Caco-2 (cell line): Measurements from ENCODE around the gene UNC45A. TPM values are rescaled to one million over a fixed set of nuclear protein-coding genes. Genes with fewer than 3 reads are reported as not detected.

ENCODE experiments used
- BruUV-seq: library from RNA; stranded (reverse); fragments of 400-500 nt; replicated peaks from 2 replicates; lab custom pipeline; 2021; lab: Mats Ljungman, UMichigan
- CTCF ChIA-PET: fragments of 300-600 bp; sonication (Branson Sonifier 250); formaldehyde crosslinking; loops from one replicate; lab custom pipeline; 2022; ENCODE audit warnings: antibody characterized with exemption; lab: Charles Lee
- POLR2A ChIA-PET: fragments of 300-600 bp; sonication (Branson Sonifier 250); formaldehyde crosslinking; loops from one replicate; lab custom pipeline; 2022; ENCODE audit warnings: antibody characterized with exemption; lab: Charles Lee
- DNase-seq, 2 experiments: peaks; one replicate each; pipeline versions ENCODE4 v3.0.0 to v3.0.0-alpha.2; 2020 to 2022
- H3K27me3 ChIP-seq: replicated peaks from 2 replicates; pipeline ENCODE4 v1.6.0; 2011; ENCODE audit warnings: low read length; ENCODE audit not compliant: control insufficient read depth, insufficient read depth
- H3K36me3 ChIP-seq: 2 replicates; pipeline ENCODE4 v1.5.1; 2011; ENCODE audit warnings: low read length; ENCODE audit not compliant: control insufficient read depth, insufficient read depth
- H3K4me1 ChIP-seq: fragments of 250-450 bp; sonication (Bioruptor Pico); 2 replicates; pipeline ENCODE4 v1.5.1; 2020; ENCODE audit warnings: mild to moderate bottlenecking
- H3K4me3 ChIP-seq: 2 replicates; pipeline ENCODE4 v1.5.1; 2011; ENCODE audit warnings: low read depth, mild to moderate bottlenecking, control low read depth, low read length
- H3K9me3 ChIP-seq: fragments of 250-450 bp; sonication (Bioruptor Pico); 2 replicates; pipeline ENCODE4 v1.5.1; 2020; ENCODE audit warnings: mild to moderate bottlenecking, moderate library complexity
- H3K27ac Mint-ChIP-seq: one replicate; pipeline ENCODE4 v1.8.0; 2022; ENCODE audit warnings: mixed read lengths; ENCODE audit not compliant: unreplicated experiment
- H3K27me3 Mint-ChIP-seq: one replicate; pipeline ENCODE4 v1.8.0; 2022; ENCODE audit warnings: mixed read lengths; ENCODE audit not compliant: insufficient read depth, unreplicated experiment
- H3K36me3 Mint-ChIP-seq: one replicate; pipeline ENCODE4 v1.8.0; 2022; ENCODE audit warnings: mild to moderate bottlenecking, mixed read lengths; ENCODE audit not compliant: insufficient read depth, unreplicated experiment
- H3K4me1 Mint-ChIP-seq: one replicate; pipeline ENCODE4 v1.8.0; 2022; ENCODE audit warnings: low read depth, mixed read lengths; ENCODE audit not compliant: unreplicated experiment
- H3K4me3 Mint-ChIP-seq: one replicate; pipeline ENCODE4 v1.8.0; 2022; ENCODE audit warnings: mild to moderate bottlenecking, moderate library complexity, mixed read lengths; ENCODE audit not compliant: unreplicated experiment
- H3K9me3 Mint-ChIP-seq: one replicate; pipeline ENCODE4 v1.8.0; 2022; ENCODE audit warnings: mixed read lengths; ENCODE audit not compliant: unreplicated experiment
- CTCF ChIP-seq, 2 experiments: fragments of 200-600 bp in 1 of 2; IDR thresholded peaks; 1 replicate in 1 of 2; 2 replicates in 1 of 2; pipeline versions ENCODE4 v1.5.1 to v1.8.0; 2011 to 2022; ENCODE audit warnings: antibody characterized with exemption in 1 of 2, control low read depth in 1 of 2, inconsistent platforms in 1 of 2, low read depth in 1 of 2, low read length in 1 of 2, mild to moderate bottlenecking in 1 of 2, moderate library complexity in 1 of 2; ENCODE audit not compliant: insufficient read depth in 1 of 2, severe bottlenecking in 1 of 2, unreplicated experiment in 1 of 2
- intact Hi-C: fragments of 100-400 bp; cut with micrococcal nuclease; formaldehyde crosslinking; loops from one replicate; pipeline ENCODE4 v1.10.0; 2022; ENCODE audit not compliant: unreplicated experiment
- total RNA-seq: library from RNA; stranded (reverse); gene quantifications from 2 replicates; pipeline ENCODE4 v1.2.3, GENCODE V29; 2022

Gene UNC45A
- total RNA-seq, 1 experiment from 2014 or later: 62.6 TPM

DNA sequence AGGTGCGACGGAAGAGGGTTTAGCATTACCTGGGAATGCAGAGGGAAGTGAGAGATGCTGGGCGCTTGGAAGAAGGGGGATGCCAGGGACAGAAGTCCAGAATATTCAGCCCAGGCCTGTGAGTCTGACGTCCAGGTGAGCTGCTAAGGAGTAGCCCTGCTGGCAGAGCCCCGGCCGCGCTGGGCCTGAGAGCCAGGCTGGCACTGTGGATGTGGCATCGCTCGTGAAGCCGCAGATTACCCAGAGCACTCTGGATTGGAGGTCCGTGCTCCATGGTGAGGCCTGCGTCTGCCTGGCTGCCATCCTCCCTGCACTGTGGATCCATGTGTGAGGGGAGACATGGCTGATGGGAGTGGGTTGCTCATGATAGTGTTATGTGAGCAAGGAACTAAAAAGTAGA, 17.5 kb upstream of the UNC45A start:
- Mint-ChIP-seq H3K36me3 (peaks cover 31% of the 10 kb centered on the region), H3K27me3 (no peaks in the 10 kb centered on the region), H3K4me3 (no peak overlapping the region), H3K9me3 (no peaks in the 10 kb centered on the region), H3K27ac (no peak overlapping the region), H3K4me1 (no peaks in the 10 kb centered on the region)
- no peak for TF ChIP-seq CTCF (IDR thresholded peaks at IDR 0.05; ENCODE audit: insufficient read depth in 1 of 2, low read depth in 1 of 2, low read length in 1 of 2, severe bottlenecking in 1 of 2, unreplicated experiment in 1 of 2)
- ChIA-PET CTCF (interaction anchor here (1.2 kb wide), 1 partner anchor 14 kb away, joined by 3 read pairs; no protein-coding TSS in a partner anchor), POLR2A (no interaction called here)
- no peak for DNase-seq
- intact Hi-C loops: no loop called here
- Histone ChIP-seq H3K27me3 (no peaks in the 10 kb centered on the region), H3K4me1 (no peaks in the 10 kb centered on the region), H3K36me3 (no peaks in the 10 kb centered on the region), H3K9me3 (no peaks in the 10 kb centered on the region), H3K4me3 (no peak overlapping the region)
- BruUV-seq: no TSS peak

- H3K4me1 ChIP-seq: no peaks in the 10 kb centered on the region
- no peaks in the 10 kb centered on the region for H3K27me3 Mint-ChIP-seq
- CTCF ChIA-PET: interaction anchor here (1.2 kb wide), 1 partner anchor 13 kb away, joined by 3 read pairs; no protein-coding TSS in a partner anchor
Measured at GRCh38 chr15:90918034-90918788, 16.9 kb upstream of the UNC45A start.

GRCh38 chr15:90918835-90919234, 16.2 kb upstream of the UNC45A start:
- no peak overlapping the region for H3K4me3 ChIP-seq
- Mint-ChIP-seq H3K36me3 (peaks cover 25% of the 10 kb centered on the region), H3K27ac (no peak overlapping the region), H3K27me3 (no peaks in the 10 kb centered on the region), H3K9me3 (no peaks in the 10 kb centered on the region), H3K4me3 (no peak overlapping the region), H3K4me1 (no peaks in the 10 kb centered on the region)
- H3K27me3 ChIP-seq: no peaks in the 10 kb centered on the region
- no peaks in the 10 kb centered on the region for H3K36me3 ChIP-seq
- H3K4me1 ChIP-seq: no peaks in the 10 kb centered on the region
- TF ChIP-seq CTCF (IDR thresholded peaks at IDR 0.05; ENCODE audit: insufficient read depth in 1 of 2, low read depth in 1 of 2, low read length in 1 of 2, severe bottlenecking in 1 of 2, unreplicated experiment in 1 of 2): no peak
- ChIA-PET CTCF (no interaction called here), POLR2A (no interaction called here)
- no TSS peak for BruUV-seq
- no peak for DNase-seq
- intact Hi-C loops: no loop called here
- H3K9me3 ChIP-seq: no peaks in the 10 kb centered on the region

More at GRCh38 chr15:90918034-90918788, 16.9 kb upstream of the UNC45A start:
- intact Hi-C loops: no loop called here
- Mint-ChIP-seq H3K36me3 (peaks cover 31% of the 10 kb centered on the region), H3K4me3 (no peak overlapping the region), H3K27ac (no peak overlapping the region), H3K4me1 (no peaks in the 10 kb centered on the region), H3K9me3 (no peaks in the 10 kb centered on the region)
- no TSS peak for BruUV-seq
- no peak for DNase-seq
- no peaks in the 10 kb centered on the region for H3K36me3 ChIP-seq
- no peak for TF ChIP-seq CTCF (IDR thresholded peaks at IDR 0.05; ENCODE audit: insufficient read depth in 1 of 2, low read depth in 1 of 2, low read length in 1 of 2, severe bottlenecking in 1 of 2, unreplicated experiment in 1 of 2)
- no peaks in the 10 kb centered on the region for H3K9me3 ChIP-seq
- H3K4me3 ChIP-seq: no peak overlapping the region
- POLR2A ChIA-PET: no interaction called here
- H3K27me3 ChIP-seq: no peaks in the 10 kb centered on the region
